DOHH2 (cell line): ENCODE results near the gene OSBPL1A.

Experiments
- EZH2phosphoT487 ChIP-seq: fragments of 200-600 bp; sonication (generic); IDR thresholded peaks from 2 replicates; pipeline ENCODE4 v1.6.1; 2017; ENCODE audit warnings: borderline replicate concordance, mild to moderate bottlenecking, antibody characterized with exemption, low read length, moderate library complexity, mixed read lengths
- TF ChIP-seq, protein P1 (sequence below): fragments of 200-600 bp; sonication (generic); IDR thresholded peaks from one replicate; pipeline ENCODE4 v1.5.1; 2014; ENCODE audit warnings: antibody characterized with exemption, mild to moderate bottlenecking, low read depth, low read length; ENCODE audit not compliant: poor library complexity, severe bottlenecking

- TF ChIP-seq, protein P1, sequence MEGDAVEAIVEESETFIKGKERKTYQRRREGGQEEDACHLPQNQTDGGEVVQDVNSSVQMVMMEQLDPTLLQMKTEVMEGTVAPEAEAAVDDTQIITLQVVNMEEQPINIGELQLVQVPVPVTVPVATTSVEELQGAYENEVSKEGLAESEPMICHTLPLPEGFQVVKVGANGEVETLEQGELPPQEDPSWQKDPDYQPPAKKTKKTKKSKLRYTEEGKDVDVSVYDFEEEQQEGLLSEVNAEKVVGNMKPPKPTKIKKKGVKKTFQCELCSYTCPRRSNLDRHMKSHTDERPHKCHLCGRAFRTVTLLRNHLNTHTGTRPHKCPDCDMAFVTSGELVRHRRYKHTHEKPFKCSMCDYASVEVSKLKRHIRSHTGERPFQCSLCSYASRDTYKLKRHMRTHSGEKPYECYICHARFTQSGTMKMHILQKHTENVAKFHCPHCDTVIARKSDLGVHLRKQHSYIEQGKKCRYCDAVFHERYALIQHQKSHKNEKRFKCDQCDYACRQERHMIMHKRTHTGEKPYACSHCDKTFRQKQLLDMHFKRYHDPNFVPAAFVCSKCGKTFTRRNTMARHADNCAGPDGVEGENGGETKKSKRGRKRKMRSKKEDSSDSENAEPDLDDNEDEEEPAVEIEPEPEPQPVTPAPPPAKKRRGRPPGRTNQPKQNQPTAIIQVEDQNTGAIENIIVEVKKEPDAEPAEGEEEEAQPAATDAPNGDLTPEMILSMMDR, result no peak
- no peak for TF ChIP-seq EZH2phosphoT487
Measured at GRCh38 chr18:24398540-24398939, 916 bp upstream of the OSBPL1A start.
